HG03460 (cell line): ENCODE data around the gene ARAP2.

Experiments used
- ATAC-seq: cut with Tn5 transposase; IDR thresholded peaks from one replicate; pipeline ENCODE4 v1.9.1; 2021; ENCODE audit not compliant: unreplicated experiment

ARAP2 gene

DNA sequence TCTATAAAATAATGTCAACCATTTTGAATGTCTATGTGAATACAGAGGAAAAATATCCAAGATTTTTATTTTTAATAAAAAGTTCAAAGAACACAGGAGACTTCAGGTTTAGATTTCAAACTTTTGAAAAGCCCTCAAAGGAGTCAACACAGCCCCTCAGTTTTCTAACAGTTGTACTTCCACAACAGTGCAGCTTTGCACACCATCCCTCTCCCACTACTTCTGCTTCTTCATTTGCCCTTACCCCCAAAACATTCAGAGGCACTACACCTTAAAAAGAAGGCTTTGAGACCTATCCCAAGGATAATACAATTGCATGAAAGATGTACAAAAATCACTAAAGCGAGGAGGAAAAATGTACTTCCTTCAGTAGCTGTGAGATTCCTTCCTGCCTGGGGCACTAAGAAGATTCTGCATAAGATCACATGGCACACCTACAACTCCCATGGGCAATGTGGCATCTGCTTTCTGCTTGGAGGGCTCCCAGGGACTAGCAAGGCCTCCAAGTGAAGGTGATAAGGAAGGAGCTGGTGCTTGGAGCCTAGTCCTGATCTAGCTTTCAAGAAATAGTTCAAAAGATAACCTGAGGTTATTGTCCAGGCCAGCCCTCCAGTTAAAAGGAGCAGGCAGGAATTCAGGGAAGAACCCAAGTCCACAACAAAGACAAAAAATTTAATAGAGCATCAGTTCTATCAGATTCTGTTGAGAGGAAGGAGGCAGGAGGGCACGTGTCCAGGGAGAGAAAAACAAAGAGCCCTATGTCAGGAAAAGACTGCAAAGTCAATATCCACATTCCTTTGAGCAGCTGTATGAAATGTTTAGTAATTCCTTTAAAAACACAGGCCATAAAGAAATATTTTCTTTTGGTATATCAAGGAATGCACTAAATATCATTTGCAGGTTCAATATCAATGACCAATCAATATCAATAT, 19.1 kb downstream of the ARAP2 start:
- ATAC-seq: peak; percentile 72

DNA sequence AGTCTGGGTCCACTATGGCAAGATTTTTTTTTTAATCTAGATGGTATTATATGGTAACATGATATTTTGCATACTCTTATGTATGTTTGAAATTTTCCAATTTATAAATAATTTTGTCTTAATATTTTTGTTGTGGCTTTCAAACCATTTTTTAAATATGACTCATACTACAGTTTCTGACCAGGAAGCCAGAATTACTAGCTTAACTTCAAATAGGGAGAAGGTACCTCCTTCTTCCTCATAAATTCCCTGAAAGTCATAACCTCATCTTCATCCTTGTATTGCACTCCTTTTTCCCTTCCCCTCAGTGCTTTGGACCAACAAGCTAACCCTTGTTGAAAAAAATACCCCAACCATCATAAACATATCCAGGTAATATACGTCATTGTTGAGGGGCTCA, 21.6 kb downstream of the ARAP2 start:
- no peak for ATAC-seq

DNA sequence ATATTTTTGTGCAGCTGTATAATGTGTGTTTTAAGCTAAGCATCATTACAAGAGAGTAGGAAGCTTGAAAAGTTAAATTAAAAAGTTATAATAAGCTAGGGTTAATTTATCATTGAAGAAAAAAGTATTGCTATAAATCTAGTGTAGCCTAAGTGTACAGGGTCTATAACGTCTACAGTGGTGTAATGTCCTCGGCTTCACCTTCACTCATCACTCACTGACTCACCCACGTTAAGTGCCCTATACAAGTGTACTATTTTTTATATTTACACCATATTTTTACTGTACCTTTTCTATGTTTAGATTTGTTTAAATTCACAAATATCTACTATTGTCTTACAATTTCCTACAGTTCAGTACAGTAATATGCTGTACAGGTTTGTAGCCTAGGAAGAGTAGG, 23.5 kb downstream of the ARAP2 start:
- ATAC-seq: no peak

DNA sequence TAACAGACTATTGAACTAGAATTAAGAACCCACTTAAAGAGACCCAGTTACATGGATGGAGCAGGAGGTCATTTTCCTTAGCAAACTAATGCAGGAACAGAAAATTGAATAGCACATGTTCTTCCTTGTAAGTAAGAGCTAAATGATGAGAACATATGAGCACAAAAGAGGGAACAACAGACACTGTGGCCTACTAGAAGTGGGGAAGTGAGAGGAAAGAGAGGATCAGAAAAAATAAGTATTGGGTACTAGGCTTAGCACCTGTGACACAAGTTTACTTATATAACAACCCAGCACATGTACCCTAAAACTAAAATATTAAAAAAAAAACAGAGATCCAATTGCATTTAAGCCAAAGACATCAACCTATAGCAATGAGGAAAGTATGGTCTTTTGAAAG, 26.2 kb downstream of the ARAP2 start:
- ATAC-seq: peak; percentile 74

DNA sequence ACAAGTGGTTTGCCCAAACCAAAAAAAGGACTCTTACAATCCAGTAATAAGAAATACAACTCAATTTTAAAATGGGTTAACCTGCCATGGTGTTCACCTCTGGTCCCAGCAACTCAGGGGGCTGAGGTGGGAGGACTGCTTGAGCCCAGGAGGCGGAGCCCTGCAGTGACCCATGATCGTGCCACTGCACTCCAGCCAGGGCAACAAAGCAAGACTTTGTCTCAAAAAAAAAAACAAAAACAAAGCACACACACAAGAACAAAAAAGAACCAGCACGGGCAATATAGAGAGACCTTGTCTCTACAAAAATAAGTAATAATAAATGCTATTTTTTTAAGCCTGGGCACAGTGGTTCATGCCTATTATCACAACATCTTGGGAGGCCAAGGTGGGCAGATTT, 28.7 kb downstream of the ARAP2 start:
- ATAC-seq: no peak

DNA sequence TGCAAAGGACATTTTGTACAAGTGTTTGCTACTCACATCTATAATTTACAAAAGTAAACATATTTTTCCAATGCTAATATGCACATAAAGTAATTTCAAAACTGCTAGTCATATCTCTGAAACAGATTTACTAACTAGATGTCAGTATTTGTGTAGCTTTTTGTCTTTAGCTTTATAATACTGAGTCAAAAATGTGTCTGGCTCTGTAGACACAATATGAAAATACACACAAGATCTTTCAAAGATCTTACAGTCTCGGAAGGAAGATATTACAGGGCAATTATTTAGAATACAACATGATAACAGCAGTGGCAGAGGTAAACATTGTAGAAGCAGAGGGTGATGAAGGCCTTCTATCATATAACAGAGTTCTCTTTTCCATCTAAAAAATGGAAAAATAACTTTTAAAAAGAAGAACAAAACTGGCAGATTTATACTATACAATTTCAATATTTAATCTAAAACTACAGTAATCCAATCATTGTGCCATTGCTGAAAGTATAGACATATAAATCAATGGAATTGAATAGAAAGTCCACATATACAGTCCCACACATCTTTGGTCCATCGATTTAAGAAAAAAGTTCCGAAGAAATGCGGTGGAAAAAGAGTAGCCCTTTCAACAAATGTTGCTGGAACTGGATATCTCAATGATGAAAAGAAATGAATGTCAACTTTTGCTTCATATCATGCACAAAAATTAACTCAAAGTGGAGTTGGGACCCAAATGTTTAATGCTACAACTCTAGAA, 29.4 kb downstream of the ARAP2 start:
- no peak for ATAC-seq

DNA sequence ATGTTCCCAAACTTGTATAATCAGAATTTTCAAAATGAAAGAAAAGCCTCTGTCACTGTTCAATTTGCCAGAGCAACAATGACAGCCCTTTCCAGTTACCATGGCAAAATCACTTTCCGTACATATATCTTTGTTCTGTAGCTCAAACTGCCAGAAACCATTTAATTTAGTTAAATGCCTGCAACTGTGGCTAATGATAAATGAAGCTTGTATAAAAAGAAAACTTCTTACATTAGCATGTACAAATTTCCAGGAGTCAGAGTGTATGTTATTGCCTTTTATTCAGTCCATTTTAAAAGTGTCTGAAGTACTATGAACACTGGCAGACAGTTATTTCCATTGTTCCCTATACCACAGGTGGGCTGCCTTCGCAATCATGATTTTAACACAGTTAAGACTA, 30.3 kb downstream of the ARAP2 start:
- no peak for ATAC-seq

DNA sequence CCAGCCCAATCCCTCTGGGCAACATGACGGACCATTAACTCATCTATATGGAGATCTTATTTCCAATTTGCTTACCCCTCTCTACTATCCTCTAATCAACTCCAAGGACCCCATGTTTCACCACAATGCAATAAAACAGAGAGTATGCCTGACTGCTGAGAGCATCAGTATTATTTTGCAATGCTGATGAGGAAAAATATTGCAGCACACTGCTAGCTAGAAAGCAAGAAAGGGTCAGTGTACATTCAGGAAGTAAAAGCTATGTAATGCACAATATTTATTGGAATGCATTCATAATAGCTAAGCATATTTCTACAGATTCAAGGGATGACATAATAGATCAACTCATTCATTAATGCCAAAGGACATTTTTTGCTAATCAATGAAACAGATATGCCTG, 33.2 kb downstream of the ARAP2 start:
- no peak for ATAC-seq

DNA sequence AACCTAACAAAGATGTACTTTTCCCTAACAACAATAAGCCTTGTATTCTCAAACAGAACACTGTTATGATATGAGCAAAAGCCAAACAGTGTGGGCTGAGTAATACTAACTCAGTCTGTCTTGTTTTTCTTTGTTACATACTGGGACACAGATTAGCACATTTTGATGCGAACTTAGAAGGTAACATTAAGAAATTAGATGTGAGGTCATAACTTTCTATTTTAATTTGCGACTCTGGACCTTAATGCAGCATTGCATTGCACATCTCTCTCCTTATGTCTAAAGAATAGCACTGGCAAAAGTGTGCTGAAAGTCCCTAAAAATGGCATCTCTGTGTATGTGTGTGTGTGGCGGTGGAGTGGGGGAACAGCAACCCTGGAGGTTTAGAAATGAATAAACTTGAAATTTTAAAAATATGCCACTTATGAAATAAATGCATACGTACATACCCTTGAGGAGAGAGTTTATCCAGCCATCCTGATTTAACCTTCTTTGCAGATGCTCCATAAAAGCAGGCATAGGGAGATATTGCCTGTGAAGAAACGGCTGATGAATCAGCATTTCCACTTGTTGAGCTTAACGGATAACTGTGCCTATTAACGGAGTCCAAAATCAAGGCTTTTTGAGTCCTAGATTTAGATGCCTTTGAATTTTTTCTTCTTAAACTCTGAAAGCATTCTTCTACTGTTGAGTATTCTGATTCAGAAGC, 34.2 kb downstream of the ARAP2 start:
- no peak for ATAC-seq

DNA sequence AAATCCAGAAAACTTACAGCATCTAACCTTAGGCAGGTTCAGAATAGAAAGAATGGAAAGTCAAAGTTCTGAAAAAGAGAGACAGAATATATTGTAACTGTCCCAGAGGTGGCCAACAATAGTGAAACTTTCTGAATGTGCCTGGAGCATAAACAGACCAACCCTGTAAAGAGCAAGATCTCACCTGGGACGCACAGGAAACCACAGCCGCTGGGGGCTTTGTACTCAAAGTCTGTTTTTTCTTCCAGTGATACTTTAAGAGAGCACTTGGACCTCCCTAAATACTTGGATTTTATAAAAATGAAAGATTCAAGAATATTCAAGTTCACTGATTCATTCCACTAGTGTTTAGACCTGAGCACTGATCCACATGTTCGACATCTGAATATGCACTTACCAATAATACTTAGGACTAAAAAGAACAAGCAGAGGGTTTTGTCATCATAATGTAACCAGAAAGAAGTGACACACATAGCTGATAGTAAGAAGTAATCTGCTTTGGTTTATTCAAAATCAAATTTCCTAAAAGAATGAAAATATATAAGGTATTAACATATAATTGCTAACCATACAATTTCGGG, 35.3 kb downstream of the ARAP2 start:
- ATAC-seq: peak; percentile 77

DNA sequence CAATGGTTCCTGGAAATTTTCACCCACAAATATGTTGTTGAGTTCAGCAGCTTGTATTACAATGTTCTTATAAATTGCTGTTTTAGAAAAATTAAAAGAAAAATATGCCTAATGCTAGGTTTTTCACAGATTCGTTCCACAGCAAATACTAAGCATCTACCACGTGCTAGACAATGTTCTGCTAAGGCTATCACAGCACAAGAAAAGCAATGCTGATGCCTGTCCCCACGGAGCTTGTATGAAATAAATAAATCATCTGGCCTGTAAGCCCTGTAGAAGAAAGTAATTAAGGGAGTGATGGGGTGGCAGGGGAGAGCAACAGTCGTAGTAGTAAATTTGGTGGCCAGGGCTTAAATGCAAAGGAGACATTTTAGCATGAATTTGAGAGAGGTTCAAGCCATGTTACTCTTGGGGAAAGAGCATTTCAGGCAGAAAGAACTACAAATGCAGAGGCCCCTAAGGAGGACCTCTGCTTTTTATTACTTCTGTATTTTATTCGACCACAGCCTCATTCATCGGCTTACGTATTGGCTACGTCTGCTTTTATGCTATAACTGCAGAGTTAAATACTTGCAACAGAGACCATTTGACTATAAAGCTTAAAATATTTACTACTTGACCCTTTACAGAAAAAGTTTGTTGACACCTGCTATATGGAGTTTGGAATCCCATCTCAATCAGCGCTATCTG, 36.3 kb downstream of the ARAP2 start:
- no peak for ATAC-seq

DNA sequence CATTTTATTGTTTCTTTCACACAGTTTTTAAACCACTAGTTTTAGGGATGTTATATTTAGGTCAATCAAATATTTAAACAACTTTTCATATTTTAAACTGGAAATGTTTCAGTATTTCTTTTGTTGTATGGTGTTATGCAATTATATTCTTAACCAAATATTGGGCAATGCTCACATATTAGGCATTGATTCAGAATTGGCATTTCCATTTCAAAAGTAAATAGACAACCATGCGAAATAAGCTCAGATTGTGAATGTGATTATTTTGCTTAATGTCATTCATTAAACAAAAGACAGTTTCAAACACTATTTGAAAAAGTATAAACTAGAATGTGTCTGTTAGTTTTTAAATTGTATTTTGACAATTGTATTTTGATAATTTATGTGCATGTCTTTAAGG, 36.9 kb downstream of the ARAP2 start:
- no peak for ATAC-seq

DNA sequence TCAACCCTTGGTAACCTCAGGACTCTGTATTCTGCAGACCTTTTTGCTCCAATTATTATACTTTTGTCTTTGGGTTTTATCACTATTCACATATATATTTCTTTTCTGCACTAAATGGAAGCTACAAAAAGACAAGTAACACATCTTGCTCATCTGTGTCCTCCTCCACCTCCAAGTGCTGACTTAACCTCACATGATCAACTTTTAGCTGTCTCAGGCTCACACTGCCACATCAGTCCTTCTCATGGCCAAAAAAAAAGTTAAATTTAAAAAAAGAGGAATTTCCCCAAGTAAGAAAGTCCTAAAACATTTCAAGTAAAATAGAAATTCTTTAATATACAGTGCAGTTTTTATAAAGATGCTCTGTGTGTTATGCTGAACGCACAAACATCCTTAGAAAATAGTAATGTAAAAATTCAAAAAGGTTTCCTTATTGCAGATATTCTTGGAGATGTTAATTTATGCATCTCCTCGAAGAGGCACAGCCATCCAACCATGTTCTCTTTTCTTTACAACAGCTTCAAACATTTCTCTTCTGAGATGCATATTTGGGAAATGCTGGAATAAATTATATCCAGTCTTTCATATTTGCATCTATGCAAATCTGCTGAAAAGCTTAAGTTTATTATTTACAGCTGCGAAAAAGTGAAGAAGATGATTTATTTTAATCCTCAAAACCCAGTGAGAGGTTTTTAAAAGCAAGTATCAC, 37.6 kb downstream of the ARAP2 start:
- no peak for ATAC-seq

DNA sequence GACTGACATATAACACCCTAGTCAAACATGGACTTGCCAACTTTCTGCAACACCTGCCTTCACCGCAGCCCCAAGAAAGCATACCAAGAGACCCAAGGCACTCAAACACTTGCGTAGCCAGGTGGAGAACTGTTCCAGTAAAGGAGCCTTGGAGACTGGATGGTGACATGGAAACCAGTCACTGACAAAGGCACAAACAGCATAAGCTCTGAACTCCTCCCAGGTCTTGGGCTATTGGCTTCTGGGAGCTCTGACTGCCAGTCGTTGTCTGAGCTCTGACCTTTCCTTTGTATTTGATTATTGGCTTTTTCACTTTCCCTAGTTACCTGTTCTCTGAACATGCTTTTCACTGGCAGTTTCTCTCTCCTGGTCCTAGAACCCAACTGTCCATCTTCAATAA, 38.3 kb downstream of the ARAP2 start:
- no peak for ATAC-seq

DNA sequence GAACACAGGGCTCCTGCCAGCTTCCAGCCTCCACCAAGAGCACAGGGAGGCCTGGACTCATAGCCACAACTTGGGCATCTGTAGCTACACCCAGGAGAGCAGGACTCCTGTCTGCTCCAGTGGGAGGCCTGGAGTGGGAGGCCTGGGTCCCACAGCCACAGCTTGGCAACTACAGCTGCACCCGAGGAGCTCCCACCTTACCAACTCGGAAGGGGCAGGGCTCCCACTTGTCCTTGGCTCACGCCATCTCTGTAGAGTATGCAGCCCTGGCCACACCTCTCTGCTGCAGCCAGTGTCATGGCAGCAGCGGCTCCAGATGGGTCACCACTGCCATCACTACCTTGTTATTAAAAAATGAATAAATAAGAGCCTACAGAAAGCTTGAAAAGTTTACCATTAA, 45.5 kb downstream of the ARAP2 start:
- ATAC-seq: no peak

DNA sequence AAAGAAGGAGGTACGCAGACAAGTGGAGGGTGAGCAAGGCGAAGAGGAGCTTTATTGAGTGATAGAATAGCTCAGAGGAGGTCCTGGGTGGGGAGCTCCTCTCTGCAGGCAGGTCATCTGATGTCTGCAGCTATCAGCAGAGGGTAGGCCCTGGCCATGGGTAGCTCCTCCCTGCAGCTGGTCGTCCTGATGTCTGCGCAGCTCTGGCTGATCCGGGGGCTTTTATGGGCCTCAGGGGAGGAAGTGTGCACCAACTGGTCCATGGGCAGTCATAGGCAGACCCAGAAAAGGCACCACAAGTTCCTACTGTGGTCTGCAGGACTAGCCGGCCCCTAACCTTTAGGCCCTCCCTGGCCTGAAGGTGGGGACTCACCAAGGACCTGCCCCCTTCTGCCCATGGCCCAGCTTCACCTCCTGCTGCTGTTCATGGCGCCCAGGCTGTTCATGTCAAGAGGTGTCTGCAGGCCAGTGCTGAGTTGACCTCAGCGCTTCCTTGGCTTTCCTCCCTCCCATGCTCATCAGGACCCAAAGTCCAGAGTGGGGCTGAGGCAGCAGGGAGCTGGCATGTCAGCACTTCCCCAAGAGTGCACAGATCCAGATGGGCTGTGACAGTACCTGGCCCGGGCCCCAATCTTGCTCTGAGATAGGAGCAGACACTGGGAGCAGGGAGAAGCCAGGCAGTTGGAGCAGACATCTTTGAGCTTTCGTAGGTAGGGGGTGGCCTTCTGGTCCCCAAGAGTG, 46.1 kb downstream of the ARAP2 start:
- no peak for ATAC-seq

DNA sequence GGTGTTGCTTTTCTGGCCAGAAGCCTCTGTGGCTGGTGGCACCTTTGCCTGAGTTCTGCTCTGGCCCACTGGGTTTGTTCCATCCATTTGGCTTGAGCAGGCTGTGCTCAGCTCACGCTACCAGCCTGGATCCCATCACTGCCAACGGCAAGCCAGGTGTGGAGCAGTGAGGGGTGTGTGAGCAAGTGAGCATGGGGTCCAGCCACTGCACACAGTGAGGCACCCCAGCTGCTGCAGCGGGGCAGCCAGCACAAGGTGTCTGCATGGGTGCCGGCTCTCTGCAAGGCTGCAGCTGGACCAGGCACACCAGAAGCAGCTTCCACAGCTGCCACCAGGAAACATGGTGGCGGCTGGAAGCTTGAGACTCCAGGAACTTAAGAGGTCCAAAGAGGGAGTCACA, 46.8 kb downstream of the ARAP2 start:
- no peak for ATAC-seq

DNA sequence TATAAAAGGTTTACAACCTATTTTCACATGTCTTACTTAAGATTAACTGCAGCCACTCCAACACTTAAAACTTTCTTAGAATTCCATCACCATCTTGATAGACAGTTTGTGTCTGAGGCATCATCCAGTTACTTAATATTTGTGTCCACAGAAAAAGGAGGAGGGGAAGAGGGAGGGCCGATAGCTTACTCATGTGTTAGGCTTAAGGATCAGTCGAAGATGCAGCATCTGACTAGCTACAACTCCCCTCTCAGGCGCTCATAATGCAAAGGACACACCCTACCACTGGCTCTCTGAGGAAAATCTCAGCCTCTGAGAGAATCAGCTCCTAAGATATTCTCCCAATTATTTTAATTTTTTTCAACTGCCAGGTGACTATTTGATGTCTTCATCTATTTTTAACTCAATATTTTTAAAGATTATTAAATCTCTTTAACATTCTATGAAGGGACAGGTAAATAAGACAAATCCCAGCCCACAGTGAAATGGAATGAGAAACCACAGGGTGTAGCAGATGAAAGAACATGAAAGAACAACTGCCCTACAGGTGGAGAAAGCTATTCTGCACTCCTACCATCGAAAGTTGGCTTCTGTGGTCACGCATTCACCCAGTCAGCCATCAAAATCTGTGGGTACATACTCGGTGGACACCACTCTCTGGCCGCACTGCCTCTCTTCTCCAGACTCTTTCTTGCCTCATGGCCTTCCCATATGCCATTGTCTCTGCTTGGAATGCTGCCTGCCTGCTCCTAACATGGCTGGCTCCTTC, 48.0 kb downstream of the ARAP2 start:
- ATAC-seq: no peak

DNA sequence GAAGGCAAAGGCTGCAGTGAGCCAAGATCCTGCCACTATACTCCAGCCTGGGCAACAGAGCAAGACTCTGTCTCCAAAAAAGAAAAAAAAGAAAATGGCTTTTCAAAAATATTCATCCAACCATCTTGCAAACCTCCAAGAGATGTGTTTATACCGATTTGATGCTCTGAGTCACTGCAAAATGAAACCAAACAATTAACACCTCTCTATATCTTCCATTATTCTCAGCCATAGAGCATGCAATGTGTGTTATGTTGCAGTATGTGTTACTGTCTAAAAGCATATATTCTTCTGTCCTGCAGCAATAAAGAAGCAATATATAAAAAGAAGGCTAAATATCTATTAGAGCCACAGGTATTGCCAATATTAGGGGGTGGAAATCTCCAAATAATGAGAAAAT, 51.4 kb downstream of the ARAP2 start:
- no peak for ATAC-seq
